ENCODE data around the gene FANCL.

- TF ChIP-seq CTCF (IDR thresholded peaks at IDR 0.05) (no peak), POLR2A (IDR thresholded peaks at IDR 0.05) (no peak)
Observed at GRCh38 chr2:58137856-58138255, 103.3 kb downstream of the FANCL start.
